Measurements from ENCODE around the gene PHF19. TPM values are rescaled to one million over a fixed set of nuclear protein-coding genes. Genes with fewer than 3 reads are reported as not detected.

The PHF19 gene
- polyA plus RNA-seq, 2 of the 4 experiments (the other 2 are of a cell fraction) = 50.7 to 102 TPM

DNA sequence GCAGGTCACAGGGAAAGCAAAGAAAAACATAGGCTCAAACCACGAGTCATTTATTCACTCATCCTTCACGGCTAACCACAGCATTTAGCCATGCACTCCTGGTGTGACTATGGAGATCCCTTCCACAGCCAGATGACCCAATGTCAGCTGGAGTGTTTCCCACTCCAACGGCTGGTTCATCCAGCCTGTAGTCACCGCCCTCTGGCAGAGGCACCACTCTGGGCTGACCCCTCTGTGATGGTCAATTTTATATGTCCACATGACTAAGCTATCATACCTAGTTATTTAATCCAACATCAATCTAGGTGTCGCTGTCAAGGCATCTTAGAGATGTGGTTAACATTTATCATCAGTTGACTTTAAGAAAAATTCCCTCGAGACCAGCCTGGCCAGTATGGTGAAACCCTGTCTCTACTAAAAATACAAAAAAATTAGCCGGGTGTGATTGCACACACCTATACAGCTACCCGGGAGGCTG is 9.5 kb upstream of the PHF19 start:
- Histone ChIP-seq H3K27ac (no peak overlapping the region), H3K4me3 (no peak overlapping the region), H3K4me1 (no peaks in the 10 kb centered on the region), H3K9me3 (no peaks in the 10 kb centered on the region), H3K4me2 (no peak overlapping the region)
- DNase-seq (ENCODE audit: low read depth in 1 of 2, low spot score in 1 of 2) (no peak), FAIRE-seq (no peak), ATAC-seq (peak in 1 of 2 experiments; percentile 37; a peak in 2 of 6 replicates)
- POLR2A ChIA-PET = no interaction called here
- 67% methylated on average over 8 of the region's 8 CpGs for WGBS (ENCODE audit: missing lambda C conversion rate)
- CTCF ChIA-PET = interaction anchor here (0.6 to 3.6 kb wide), 6 partner anchors 11 to 131 kb away, joined by 3 to 13 read pairs (median 3); partner anchors contain the start of gene TRAF1
- TF ChIP-seq JUN (IDR thresholded peaks at IDR 0.05) (no peak), FOSB (CRISPR knock-in tag; IDR thresholded peaks at IDR 0.05) (no peak), CHD2 (IDR thresholded peaks at IDR 0.05; ENCODE audit: low read length, partially characterized antibody) (no peak), MAZ (IDR thresholded peaks at IDR 0.05; ENCODE audit: borderline replicate concordance, low read depth, low read length) (no peak), EHMT2 (IDR thresholded peaks at IDR 0.05; ENCODE audit: low read depth) (no peak), ZSCAN20 (CRISPR knock-in tag; IDR thresholded peaks at IDR 0.05) (no peak), HOXB13 (CRISPR knock-in tag; IDR thresholded peaks at IDR 0.05; ENCODE audit: low read depth) (no peak), EHF (CRISPR knock-in tag; IDR thresholded peaks at IDR 0.05) (no peak), HDAC2 (IDR thresholded peaks at IDR 0.05) (no peak), KDM5A (IDR thresholded peaks at IDR 0.05) (no peak), RFX5 (IDR thresholded peaks at IDR 0.05) (no peak), RARB (CRISPR knock-in tag; IDR thresholded peaks at IDR 0.05) (no peak), SREBF2 (IDR thresholded peaks at IDR 0.05) (no peak), CBX8 (IDR thresholded peaks at IDR 0.05) (no peak), HOXB5 (CRISPR knock-in tag; IDR thresholded peaks at IDR 0.05) (no peak)
- TF ChIP-seq, protein P1, sequence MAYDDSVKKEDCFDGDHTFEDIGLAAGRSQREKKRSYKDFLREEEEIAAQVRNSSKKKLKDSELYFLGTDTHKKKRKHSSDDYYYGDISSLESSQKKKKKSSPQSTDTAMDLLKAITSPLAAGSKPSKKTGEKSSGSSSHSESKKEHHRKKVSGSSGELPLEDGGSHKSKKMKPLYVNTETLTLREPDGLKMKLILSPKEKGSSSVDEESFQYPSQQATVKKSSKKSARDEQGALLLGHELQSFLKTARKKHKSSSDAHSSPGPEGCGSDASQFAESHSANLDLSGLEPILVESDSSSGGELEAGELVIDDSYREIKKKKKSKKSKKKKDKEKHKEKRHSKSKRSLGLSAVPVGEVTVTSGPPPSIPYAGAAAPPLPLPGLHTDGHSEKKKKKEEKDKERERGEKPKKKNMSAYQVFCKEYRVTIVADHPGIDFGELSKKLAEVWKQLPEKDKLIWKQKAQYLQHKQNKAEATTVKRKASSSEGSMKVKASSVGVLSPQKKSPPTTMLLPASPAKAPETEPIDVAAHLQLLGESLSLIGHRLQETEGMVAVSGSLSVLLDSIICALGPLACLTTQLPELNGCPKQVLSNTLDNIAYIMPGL (CRISPR knock-in tag; IDR thresholded peaks at IDR 0.05; ENCODE audit: borderline replicate concordance) = no peak
- TF ChIP-seq, protein P2, sequence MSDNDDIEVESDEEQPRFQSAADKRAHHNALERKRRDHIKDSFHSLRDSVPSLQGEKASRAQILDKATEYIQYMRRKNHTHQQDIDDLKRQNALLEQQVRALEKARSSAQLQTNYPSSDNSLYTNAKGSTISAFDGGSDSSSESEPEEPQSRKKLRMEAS (IDR thresholded peaks at IDR 0.05) = no peak
- TF ChIP-seq, protein P3, sequence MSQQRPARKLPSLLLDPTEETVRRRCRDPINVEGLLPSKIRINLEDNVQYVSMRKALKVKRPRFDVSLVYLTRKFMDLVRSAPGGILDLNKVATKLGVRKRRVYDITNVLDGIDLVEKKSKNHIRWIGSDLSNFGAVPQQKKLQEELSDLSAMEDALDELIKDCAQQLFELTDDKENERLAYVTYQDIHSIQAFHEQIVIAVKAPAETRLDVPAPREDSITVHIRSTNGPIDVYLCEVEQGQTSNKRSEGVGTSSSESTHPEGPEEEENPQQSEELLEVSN (IDR thresholded peaks at IDR 0.05; ENCODE audit: borderline replicate concordance, low read depth) = no peak
- TF ChIP-seq, protein P4, sequence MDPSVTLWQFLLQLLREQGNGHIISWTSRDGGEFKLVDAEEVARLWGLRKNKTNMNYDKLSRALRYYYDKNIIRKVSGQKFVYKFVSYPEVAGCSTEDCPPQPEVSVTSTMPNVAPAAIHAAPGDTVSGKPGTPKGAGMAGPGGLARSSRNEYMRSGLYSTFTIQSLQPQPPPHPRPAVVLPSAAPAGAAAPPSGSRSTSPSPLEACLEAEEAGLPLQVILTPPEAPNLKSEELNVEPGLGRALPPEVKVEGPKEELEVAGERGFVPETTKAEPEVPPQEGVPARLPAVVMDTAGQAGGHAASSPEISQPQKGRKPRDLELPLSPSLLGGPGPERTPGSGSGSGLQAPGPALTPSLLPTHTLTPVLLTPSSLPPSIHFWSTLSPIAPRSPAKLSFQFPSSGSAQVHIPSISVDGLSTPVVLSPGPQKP (IDR thresholded peaks at IDR 0.05; ENCODE audit: low read depth, low read length) = no peak

DNA sequence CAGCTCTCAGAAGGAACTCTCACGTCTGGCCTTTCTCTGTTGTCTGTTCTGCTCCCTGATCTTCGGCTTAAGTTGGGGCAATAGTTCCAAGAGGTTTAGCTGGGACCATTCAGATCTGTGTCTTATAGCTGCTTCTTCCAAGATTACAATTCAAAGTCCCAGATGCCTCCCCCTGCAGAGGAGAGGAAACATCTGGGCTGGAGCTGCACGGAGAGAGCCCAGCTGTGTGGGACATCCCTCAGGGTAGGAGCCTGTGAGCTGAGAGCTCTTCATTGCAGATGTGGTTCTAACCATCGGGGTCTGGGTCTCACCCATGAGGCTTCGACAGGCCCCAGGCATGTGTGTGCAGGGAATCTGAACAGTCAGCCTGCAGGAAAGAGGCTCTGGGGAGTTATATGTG is 9.0 kb upstream of the PHF19 start:
- ATAC-seq (peak; percentile 23 to 30; a peak in 2 of 6 replicates), FAIRE-seq (no peak), DNase-seq (ENCODE audit: low read depth in 1 of 2, low spot score in 1 of 2) (no peak)
- Histone ChIP-seq H3K4me2 (no peak overlapping the region), H3K9me3 (no peaks in the 10 kb centered on the region), H3K4me1 (no peaks in the 10 kb centered on the region), H3K27ac (no peak overlapping the region), H3K4me3 (no peak overlapping the region)
- no peak for TF ChIP-seq POLR2AphosphoS2 (conservative IDR thresholded peaks at IDR 0.05; ENCODE audit: low read length)
- TF ChIP-seq RFX5 (IDR thresholded peaks at IDR 0.05) = no peak
- no peak for TF ChIP-seq CBX8 (IDR thresholded peaks at IDR 0.05)
- TF ChIP-seq RAD21 (conservative IDR thresholded peaks at IDR 0.05 in 1 of 2, IDR thresholded peaks at IDR 0.05 in 1 of 2) = no peak
- no peak for TF ChIP-seq ZC3H11A (IDR thresholded peaks at IDR 0.05)
- TF ChIP-seq TP53 (CRISPR knock-in tag; IDR thresholded peaks at IDR 0.05) = no peak
- TF ChIP-seq CEBPB (IDR thresholded peaks at IDR 0.05) = no peak
- 67% methylated on average over 5 of the region's 5 CpGs for WGBS (ENCODE audit: missing lambda C conversion rate)
- POLR2A ChIA-PET = interaction anchor here (0.9 kb wide), 1 partner anchor 93 kb away, joined by 3 read pairs; the partner anchor contains the start of gene FBXW2
- CTCF ChIA-PET = interaction anchor here (0.6 to 3.6 kb wide), 5 partner anchors 11 to 130 kb away, joined by 3 to 13 read pairs (median 4); no protein-coding TSS in a partner anchor
